ENCODE measurements around the gene SOBP. TPM values are rescaled to one million over a fixed set of nuclear protein-coding genes. Genes with fewer than 3 reads are reported as not detected.

SOBP gene
- total RNA-seq, 1 donor from 2014 or later = 1.2 TPM

GRCh38 chr6:107666084-107666980 is 176.4 kb downstream of the SOBP start:
- TF ChIP-seq CTCF (IDR thresholded peaks at IDR 0.05; ENCODE audit: insufficient read depth, low read length, poor library complexity, severe bottlenecking) = no peak
- DNase-seq (ENCODE audit: low read depth) = no peak
- Histone ChIP-seq H3K36me3 (ENCODE audit: control insufficient read depth, insufficient read depth, low read length) (no peaks in the 10 kb centered on the region), H3K4me3 (ENCODE audit: low read depth, low read length) (no peak overlapping the region), H3K27me3 (ENCODE audit: control insufficient read depth, insufficient read depth, low read length) (peaks cover 2% of the 10 kb centered on the region)

- no peak for TF ChIP-seq CTCF (IDR thresholded peaks at IDR 0.05; ENCODE audit: insufficient read depth, low read length, poor library complexity, severe bottlenecking)
- no peak for DNase-seq (ENCODE audit: low read depth)
- no peaks in the 10 kb centered on the region for H3K36me3 ChIP-seq (ENCODE audit: control insufficient read depth, insufficient read depth, low read length)
- H3K27me3 ChIP-seq (ENCODE audit: control insufficient read depth, insufficient read depth, low read length) = peaks cover 2% of the 10 kb centered on the region
- no peak overlapping the region for H3K4me3 ChIP-seq (ENCODE audit: low read depth, low read length)
Measured at GRCh38 chr6:107666981-107667601, 177.2 kb downstream of the SOBP start.

GRCh38 chr6:107667790-107668189 is 177.9 kb downstream of the SOBP start:
- no peaks in the 10 kb centered on the region for H3K36me3 ChIP-seq (ENCODE audit: control insufficient read depth, insufficient read depth, low read length)
- no peak for DNase-seq (ENCODE audit: low read depth)
- no peak overlapping the region for H3K4me3 ChIP-seq (ENCODE audit: low read depth, low read length)
- no peak for TF ChIP-seq CTCF (IDR thresholded peaks at IDR 0.05; ENCODE audit: insufficient read depth, low read length, poor library complexity, severe bottlenecking)
- H3K27me3 ChIP-seq (ENCODE audit: control insufficient read depth, insufficient read depth, low read length) = peaks cover 2% of the 10 kb centered on the region

GRCh38 chr6:107668743-107669474 is 179.0 kb downstream of the SOBP start:
- peaks cover 2% of the 10 kb centered on the region for H3K27me3 ChIP-seq (ENCODE audit: control insufficient read depth, insufficient read depth, low read length)
- TF ChIP-seq CTCF (IDR thresholded peaks at IDR 0.05; ENCODE audit: insufficient read depth, low read length, poor library complexity, severe bottlenecking) = no peak
- no peak for DNase-seq (ENCODE audit: low read depth)
- no peaks in the 10 kb centered on the region for H3K36me3 ChIP-seq (ENCODE audit: control insufficient read depth, insufficient read depth, low read length)
- no peak overlapping the region for H3K4me3 ChIP-seq (ENCODE audit: low read depth, low read length)

- DNase-seq (ENCODE audit: low read depth) = no peak
- TF ChIP-seq CTCF (IDR thresholded peaks at IDR 0.05; ENCODE audit: insufficient read depth, low read length, poor library complexity, severe bottlenecking) = no peak
- no peaks in the 10 kb centered on the region for H3K27me3 ChIP-seq (ENCODE audit: control insufficient read depth, insufficient read depth, low read length)
- no peaks in the 10 kb centered on the region for H3K36me3 ChIP-seq (ENCODE audit: control insufficient read depth, insufficient read depth, low read length)
- H3K4me3 ChIP-seq (ENCODE audit: low read depth, low read length) = no peak overlapping the region
Measured at GRCh38 chr6:107670792-107671199, 180.9 kb downstream of the SOBP start.

Measured in kidney epithelial cell (primary cell).